ENCODE results near the gene PRR12.

PRR12 gene

DNA sequence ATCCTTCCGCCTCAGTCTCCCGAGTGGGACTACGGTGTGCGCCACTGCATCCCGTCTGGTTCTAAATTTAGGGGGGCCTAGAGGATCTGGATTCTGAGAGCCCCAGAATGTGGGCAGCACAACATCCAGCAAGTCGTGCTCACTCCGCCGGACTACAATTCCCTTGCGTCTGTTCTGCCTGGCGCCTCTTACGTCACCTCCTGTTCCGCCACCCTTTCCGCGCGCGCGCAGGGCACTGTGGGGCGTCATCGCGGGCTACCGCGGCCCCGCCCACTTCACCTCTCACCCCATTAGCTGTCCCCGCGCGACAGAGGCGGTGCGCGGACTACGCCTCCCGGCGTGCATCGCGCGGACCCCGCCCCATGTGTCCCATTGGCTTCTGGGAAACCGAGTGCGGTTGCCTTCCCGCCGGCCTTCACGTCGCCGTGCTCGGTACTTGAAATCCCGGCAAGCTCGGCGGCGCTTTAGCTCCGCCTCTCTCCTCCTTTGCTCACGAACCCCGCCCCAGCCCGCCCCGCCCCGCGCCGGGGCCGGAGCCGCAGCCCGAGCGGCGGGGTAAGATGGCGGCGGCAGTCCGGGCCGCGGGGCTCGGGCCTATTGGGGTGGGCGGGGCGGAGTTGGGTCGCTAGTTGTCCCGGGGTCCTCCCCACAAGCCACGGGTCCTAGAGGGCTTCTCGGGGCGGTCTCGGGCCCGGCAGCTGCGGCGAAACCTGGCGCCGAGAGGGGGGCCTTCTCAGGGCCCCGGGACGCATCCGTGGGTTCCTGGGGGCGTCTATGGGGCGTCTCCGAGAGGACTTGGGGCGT is 50.9 kb downstream of the PRR12 start, which contains the start of gene SCAF1 (continued):
- TF ChIP-seq, protein P1, sequence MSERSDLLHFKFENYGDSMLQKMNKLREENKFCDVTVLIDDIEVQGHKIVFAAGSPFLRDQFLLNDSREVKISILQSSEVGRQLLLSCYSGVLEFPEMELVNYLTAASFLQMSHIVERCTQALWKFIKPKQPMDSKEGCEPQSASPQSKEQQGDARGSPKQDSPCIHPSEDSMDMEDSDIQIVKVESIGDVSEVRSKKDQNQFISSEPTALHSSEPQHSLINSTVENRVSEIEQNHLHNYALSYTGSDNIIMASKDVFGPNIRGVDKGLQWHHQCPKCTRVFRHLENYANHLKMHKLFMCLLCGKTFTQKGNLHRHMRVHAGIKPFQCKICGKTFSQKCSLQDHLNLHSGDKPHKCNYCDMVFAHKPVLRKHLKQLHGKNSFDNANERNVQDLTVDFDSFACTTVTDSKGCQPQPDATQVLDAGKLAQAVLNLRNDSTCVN (tag by site-specific recombination; optimal IDR thresholded peaks at IDR 0.05): peak; percentile 94
- TF ChIP-seq ZNF585B (tag by site-specific recombination; IDR thresholded peaks at IDR 0.05): no peak
- peak; percentile 87; the same call in 1 of the 2 replicates for TF ChIP-seq KLF10 (tag by site-specific recombination; IDR thresholded peaks at IDR 0.05)
- TF ChIP-seq ZFP69B (tag by site-specific recombination; IDR thresholded peaks at IDR 0.05): no peak
- no peak for TF ChIP-seq GLI4 (tag by site-specific recombination; IDR thresholded peaks at IDR 0.05)
- TF ChIP-seq ZNF221 (tag by site-specific recombination; IDR thresholded peaks at IDR 0.05; ENCODE audit: borderline replicate concordance): no peak
- peak; percentile 96 for TF ChIP-seq ZNF629 (tag by site-specific recombination; IDR thresholded peaks at IDR 0.05)
- no peak for TF ChIP-seq ZNF214 (tag by site-specific recombination; IDR thresholded peaks at IDR 0.05; ENCODE audit: borderline replicate concordance)
- no peak for TF ChIP-seq ZNF48 (tag by site-specific recombination; IDR thresholded peaks at IDR 0.05)
- no peak for TF ChIP-seq ZNF654 (tag by site-specific recombination; IDR thresholded peaks at IDR 0.05; ENCODE audit: low read depth)
- TF ChIP-seq, protein P2, sequence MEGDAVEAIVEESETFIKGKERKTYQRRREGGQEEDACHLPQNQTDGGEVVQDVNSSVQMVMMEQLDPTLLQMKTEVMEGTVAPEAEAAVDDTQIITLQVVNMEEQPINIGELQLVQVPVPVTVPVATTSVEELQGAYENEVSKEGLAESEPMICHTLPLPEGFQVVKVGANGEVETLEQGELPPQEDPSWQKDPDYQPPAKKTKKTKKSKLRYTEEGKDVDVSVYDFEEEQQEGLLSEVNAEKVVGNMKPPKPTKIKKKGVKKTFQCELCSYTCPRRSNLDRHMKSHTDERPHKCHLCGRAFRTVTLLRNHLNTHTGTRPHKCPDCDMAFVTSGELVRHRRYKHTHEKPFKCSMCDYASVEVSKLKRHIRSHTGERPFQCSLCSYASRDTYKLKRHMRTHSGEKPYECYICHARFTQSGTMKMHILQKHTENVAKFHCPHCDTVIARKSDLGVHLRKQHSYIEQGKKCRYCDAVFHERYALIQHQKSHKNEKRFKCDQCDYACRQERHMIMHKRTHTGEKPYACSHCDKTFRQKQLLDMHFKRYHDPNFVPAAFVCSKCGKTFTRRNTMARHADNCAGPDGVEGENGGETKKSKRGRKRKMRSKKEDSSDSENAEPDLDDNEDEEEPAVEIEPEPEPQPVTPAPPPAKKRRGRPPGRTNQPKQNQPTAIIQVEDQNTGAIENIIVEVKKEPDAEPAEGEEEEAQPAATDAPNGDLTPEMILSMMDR (tag by site-specific recombination; IDR thresholded peaks at IDR 0.05): no peak
- TF ChIP-seq, protein P3, sequence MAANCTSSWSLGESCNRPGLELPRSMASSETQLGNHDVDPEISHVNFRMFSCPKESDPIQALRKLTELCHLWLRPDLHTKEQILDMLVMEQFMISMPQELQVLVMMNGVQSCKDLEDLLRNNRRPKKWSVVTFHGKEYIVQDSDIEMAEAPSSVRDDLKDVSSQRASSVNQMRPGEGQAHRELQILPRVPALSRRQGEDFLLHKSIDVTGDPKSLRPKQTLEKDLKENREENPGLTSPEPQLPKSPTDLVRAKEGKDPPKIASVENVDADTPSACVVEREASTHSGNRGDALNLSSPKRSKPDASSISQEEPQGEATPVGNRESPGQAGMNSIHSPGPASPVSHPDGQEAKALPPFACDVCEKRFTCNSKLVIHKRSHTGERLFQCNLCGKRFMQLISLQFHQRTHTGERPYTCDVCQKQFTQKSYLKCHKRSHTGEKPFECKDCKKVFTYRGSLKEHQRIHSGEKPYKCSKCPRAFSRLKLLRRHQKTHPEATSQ (tag by site-specific recombination; IDR thresholded peaks at IDR 0.05): no peak
- TF ChIP-seq ZIC2 (tag by site-specific recombination; IDR thresholded peaks at IDR 0.05): no peak
- TF ChIP-seq ZNF600 (tag by site-specific recombination; IDR thresholded peaks at IDR 0.05): peak; percentile 76
- TF ChIP-seq, protein P4, sequence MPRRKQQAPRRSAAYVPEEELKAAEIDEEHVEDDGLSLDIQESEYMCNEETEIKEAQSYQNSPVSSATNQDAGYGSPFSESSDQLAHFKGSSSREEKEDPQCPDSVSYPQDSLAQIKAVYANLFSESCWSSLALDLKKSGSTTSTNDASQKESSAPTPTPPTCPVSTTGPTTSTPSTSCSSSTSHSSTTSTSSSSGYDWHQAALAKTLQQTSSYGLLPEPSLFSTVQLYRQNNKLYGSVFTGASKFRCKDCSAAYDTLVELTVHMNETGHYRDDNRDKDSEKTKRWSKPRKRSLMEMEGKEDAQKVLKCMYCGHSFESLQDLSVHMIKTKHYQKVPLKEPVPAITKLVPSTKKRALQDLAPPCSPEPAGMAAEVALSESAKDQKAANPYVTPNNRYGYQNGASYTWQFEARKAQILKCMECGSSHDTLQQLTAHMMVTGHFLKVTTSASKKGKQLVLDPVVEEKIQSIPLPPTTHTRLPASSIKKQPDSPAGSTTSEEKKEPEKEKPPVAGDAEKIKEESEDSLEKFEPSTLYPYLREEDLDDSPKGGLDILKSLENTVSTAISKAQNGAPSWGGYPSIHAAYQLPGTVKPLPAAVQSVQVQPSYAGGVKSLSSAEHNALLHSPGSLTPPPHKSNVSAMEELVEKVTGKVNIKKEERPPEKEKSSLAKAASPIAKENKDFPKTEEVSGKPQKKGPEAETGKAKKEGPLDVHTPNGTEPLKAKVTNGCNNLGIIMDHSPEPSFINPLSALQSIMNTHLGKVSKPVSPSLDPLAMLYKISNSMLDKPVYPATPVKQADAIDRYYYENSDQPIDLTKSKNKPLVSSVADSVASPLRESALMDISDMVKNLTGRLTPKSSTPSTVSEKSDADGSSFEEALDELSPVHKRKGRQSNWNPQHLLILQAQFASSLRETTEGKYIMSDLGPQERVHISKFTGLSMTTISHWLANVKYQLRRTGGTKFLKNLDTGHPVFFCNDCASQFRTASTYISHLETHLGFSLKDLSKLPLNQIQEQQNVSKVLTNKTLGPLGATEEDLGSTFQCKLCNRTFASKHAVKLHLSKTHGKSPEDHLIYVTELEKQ (tag by site-specific recombination; IDR thresholded peaks at IDR 0.05; ENCODE audit: borderline replicate concordance): no peak
- no peak for TF ChIP-seq ZNF514 (tag by site-specific recombination; IDR thresholded peaks at IDR 0.05)
- TF ChIP-seq, protein P5, sequence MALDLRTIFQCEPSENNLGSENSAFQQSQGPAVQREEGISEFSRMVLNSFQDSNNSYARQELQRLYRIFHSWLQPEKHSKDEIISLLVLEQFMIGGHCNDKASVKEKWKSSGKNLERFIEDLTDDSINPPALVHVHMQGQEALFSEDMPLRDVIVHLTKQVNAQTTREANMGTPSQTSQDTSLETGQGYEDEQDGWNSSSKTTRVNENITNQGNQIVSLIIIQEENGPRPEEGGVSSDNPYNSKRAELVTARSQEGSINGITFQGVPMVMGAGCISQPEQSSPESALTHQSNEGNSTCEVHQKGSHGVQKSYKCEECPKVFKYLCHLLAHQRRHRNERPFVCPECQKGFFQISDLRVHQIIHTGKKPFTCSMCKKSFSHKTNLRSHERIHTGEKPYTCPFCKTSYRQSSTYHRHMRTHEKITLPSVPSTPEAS (tag by site-specific recombination; IDR thresholded peaks at IDR 0.05): no peak
- no peak for TF ChIP-seq ZNF169 (tag by site-specific recombination; IDR thresholded peaks at IDR 0.05)
- TF ChIP-seq TRIM28 (IDR thresholded peaks at IDR 0.05; ENCODE audit: borderline replicate concordance, low read length): 0 out of 2 replicates have a peak, but pooled peaks have one; percentile 23
- TF ChIP-seq ZNF530 (tag by site-specific recombination; IDR thresholded peaks at IDR 0.05; ENCODE audit: low read depth): no peak
- TF ChIP-seq ZNF114 (tag by site-specific recombination; IDR thresholded peaks at IDR 0.05): no peak
- TF ChIP-seq, protein P6, sequence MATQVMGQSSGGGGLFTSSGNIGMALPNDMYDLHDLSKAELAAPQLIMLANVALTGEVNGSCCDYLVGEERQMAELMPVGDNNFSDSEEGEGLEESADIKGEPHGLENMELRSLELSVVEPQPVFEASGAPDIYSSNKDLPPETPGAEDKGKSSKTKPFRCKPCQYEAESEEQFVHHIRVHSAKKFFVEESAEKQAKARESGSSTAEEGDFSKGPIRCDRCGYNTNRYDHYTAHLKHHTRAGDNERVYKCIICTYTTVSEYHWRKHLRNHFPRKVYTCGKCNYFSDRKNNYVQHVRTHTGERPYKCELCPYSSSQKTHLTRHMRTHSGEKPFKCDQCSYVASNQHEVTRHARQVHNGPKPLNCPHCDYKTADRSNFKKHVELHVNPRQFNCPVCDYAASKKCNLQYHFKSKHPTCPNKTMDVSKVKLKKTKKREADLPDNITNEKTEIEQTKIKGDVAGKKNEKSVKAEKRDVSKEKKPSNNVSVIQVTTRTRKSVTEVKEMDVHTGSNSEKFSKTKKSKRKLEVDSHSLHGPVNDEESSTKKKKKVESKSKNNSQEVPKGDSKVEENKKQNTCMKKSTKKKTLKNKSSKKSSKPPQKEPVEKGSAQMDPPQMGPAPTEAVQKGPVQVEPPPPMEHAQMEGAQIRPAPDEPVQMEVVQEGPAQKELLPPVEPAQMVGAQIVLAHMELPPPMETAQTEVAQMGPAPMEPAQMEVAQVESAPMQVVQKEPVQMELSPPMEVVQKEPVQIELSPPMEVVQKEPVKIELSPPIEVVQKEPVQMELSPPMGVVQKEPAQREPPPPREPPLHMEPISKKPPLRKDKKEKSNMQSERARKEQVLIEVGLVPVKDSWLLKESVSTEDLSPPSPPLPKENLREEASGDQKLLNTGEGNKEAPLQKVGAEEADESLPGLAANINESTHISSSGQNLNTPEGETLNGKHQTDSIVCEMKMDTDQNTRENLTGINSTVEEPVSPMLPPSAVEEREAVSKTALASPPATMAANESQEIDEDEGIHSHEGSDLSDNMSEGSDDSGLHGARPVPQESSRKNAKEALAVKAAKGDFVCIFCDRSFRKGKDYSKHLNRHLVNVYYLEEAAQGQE (tag by site-specific recombination; IDR thresholded peaks at IDR 0.05): no peak
- no peak for TF ChIP-seq ZNF558 (tag by site-specific recombination; IDR thresholded peaks at IDR 0.05)
- TF ChIP-seq, protein P7, sequence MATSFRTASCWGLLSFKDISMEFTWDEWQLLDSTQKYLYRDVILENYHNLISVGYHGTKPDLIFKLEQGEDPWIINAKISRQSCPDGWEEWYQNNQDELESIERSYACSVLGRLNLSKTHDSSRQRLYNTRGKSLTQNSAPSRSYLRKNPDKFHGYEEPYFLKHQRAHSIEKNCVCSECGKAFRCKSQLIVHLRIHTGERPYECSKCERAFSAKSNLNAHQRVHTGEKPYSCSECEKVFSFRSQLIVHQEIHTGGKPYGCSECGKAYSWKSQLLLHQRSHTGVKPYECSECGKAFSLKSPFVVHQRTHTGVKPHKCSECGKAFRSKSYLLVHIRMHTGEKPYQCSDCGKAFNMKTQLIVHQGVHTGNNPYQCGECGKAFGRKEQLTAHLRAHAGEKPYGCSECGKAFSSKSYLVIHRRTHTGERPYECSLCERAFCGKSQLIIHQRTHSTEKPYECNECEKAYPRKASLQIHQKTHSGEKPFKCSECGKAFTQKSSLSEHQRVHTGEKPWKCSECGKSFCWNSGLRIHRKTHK (tag by site-specific recombination; IDR thresholded peaks at IDR 0.05): no peak

Data from HEK293 (cell line).